PC-3 (cell line): Measurements from ENCODE around the gene C1orf210. TPM values are rescaled to one million over a fixed set of nuclear protein-coding genes. Genes with fewer than 3 reads are reported as not detected.

Experiments
- ATAC-seq: fragments of 200-7000 bp; cut with Tn5 transposase; 2 replicates; pipeline ENCODE4 v1.9.1; 2020; ENCODE audit warnings: mild to moderate bottlenecking, moderate library complexity
- BruUV-seq: library from RNA; stranded (reverse); fragments of 400-500 nt; replicated peaks from 2 replicates; lab custom pipeline; 2021; lab: Mats Ljungman, UMichigan
- CTCF ChIA-PET: fragments of 300-600 bp; sonication (Branson Sonifier 250); formaldehyde crosslinking; loops from one replicate; lab custom pipeline; 2022; ENCODE audit warnings: antibody characterized with exemption; lab: Charles Lee
- POLR2A ChIA-PET: fragments of 300-600 bp; sonication (Branson Sonifier 250); formaldehyde crosslinking; loops from one replicate; lab custom pipeline; 2022; ENCODE audit warnings: antibody characterized with exemption; ENCODE audit not compliant: unreplicated experiment; lab: Charles Lee
- DNase-seq: peaks from one replicate; pipeline ENCODE4 v3.0.0-alpha.2; 2015
- H2AFZ ChIP-seq: fragments of 300-600 bp; sonication (generic); 2 replicates; pipeline ENCODE4 v1.6.0; 2016; ENCODE audit warnings: antibody characterized with exemption, low read length
- H3F3A ChIP-seq: fragments of 300-600 bp; sonication (generic); one replicate; pipeline ENCODE4 v1.6.0; 2017; ENCODE audit warnings: antibody characterized with exemption, low read length, control low read depth, mild to moderate bottlenecking; ENCODE audit not compliant: unreplicated experiment
- H3K27ac ChIP-seq: fragments of 300-600 bp; sonication (generic); 2 replicates; pipeline ENCODE4 v1.5.1; 2016; ENCODE audit warnings: mild to moderate bottlenecking, low read length
- H3K27me3 ChIP-seq: fragments of 300-600 bp; sonication (generic); 2 replicates; pipeline ENCODE4 v1.6.1; 2016; ENCODE audit warnings: low read length, mixed read lengths
- H3K36me3 ChIP-seq: fragments of 300-600 bp; sonication (generic); 2 replicates; pipeline ENCODE4 v1.6.1; 2016; ENCODE audit warnings: low read depth, mixed run types, low read length, mixed read lengths
- H3K4me1 ChIP-seq: fragments of 300-600 bp; sonication (generic); 2 replicates; pipeline ENCODE4 v1.5.1; 2016; ENCODE audit warnings: low read length; ENCODE audit not compliant: insufficient read depth
- H3K4me2 ChIP-seq: fragments of 300-600 bp; sonication (generic); 2 replicates; pipeline ENCODE4 v1.6.0; 2016; ENCODE audit warnings: low read length
- H3K4me3 ChIP-seq: fragments of 300-600 bp; sonication (generic); 2 replicates; pipeline ENCODE4 v1.5.1; 2016; ENCODE audit warnings: mild to moderate bottlenecking, low read length, mixed read lengths
- H3K79me2 ChIP-seq: fragments of 300-600 bp; sonication (generic); 2 replicates; pipeline ENCODE4 v1.6.1; 2017; ENCODE audit warnings: low read length, mixed read lengths
- H3K9ac ChIP-seq: fragments of 300-600 bp; sonication (generic); 2 replicates; pipeline ENCODE4 v1.6.0; 2016; ENCODE audit warnings: mild to moderate bottlenecking, low read length
- H3K9me2 ChIP-seq: fragments of 300-600 bp; sonication (generic); replicated peaks from 2 replicates; pipeline ENCODE4 v1.6.1; 2016; ENCODE audit warnings: mixed run types, low read length, mixed read lengths
- H3K9me3 ChIP-seq: fragments of 300-600 bp; sonication (generic); 2 replicates; pipeline ENCODE4 v1.6.1; 2016; ENCODE audit warnings: low read length, mixed read lengths
- H4K20me1 ChIP-seq: fragments of 300-600 bp; sonication (generic); 2 replicates; pipeline ENCODE4 v1.6.1; 2016; ENCODE audit warnings: low read length, mixed read lengths
- CTCF ChIP-seq: fragments of 300-600 bp; sonication (generic); conservative IDR thresholded peaks from 2 replicates; pipeline ENCODE4 v1.5.1; 2017; ENCODE audit warnings: antibody characterized with exemption, low read depth, mild to moderate bottlenecking, low read length
- EZH2 ChIP-seq: fragments of 300-600 bp; sonication (generic); IDR thresholded peaks from one replicate; pipeline ENCODE4 v1.6.1; 2017; ENCODE audit warnings: antibody characterized with exemption, mild to moderate bottlenecking, low read length; ENCODE audit not compliant: unreplicated experiment
- EZH2phosphoT487 ChIP-seq: fragments of 300-600 bp; sonication (generic); IDR thresholded peaks from 2 replicates; pipeline ENCODE4 v1.6.1; 2018; ENCODE audit warnings: mild to moderate bottlenecking, antibody characterized with exemption, low read length, borderline replicate concordance
- intact Hi-C: fragments of 100-400 bp; cut with micrococcal nuclease; formaldehyde crosslinking; loops from 2 replicates; pipeline ENCODE4 v1.9.0; 2023
- total RNA-seq: library from RNA; depleted of rRNA; stranded (reverse); fragments of >200 nt; gene quantifications from 2 replicates; pipeline ENCODE4 v1.2.3, GENCODE V29; 2014

C1orf210 gene
- total RNA-seq, 1 experiment from 2014 or later = 17.8 TPM

- H3K36me3 ChIP-seq = no peaks in the 10 kb centered on the region
- H3F3A ChIP-seq = no peaks in the 10 kb centered on the region
- ChIA-PET CTCF (no interaction called here), POLR2A (no interaction called here)
- no peak for TF ChIP-seq CTCF
- TF ChIP-seq EZH2 = no peak
- TF ChIP-seq EZH2phosphoT487 = no peak
- no TSS peak for BruUV-seq
- no peak overlapping the region for H3K4me2 ChIP-seq
- DNase-seq (no peak), ATAC-seq (no peak)
- H2AFZ ChIP-seq = no peak overlapping the region
- H3K9me2 ChIP-seq = no peaks in the 10 kb centered on the region
- H3K27me3 ChIP-seq = no peaks in the 10 kb centered on the region
- no peak overlapping the region for H3K27ac ChIP-seq
- H3K4me3 ChIP-seq = no peak overlapping the region
- no peak overlapping the region for H3K9ac ChIP-seq
- H3K79me2 ChIP-seq = no peaks in the 10 kb centered on the region
- no peaks in the 10 kb centered on the region for H4K20me1 ChIP-seq
- peaks cover 28% of the 10 kb centered on the region for H3K4me1 ChIP-seq
- intact Hi-C loops = no loop called here
- no peaks in the 10 kb centered on the region for H3K9me3 ChIP-seq
Observed at GRCh38 chr1:43237121-43237520, 48.3 kb downstream of the C1orf210 start.

GRCh38 chr1:43235451-43236121, 49.8 kb downstream of the C1orf210 start:
- ChIA-PET CTCF (no interaction called here), POLR2A (interaction anchor here (0.5 kb wide), 1 partner anchor 146 kb away, joined by 12 read pairs; no protein-coding TSS in a partner anchor)
- peak; percentile 73 for ATAC-seq
- Histone ChIP-seq H2AFZ (peak overlapping the region; percentile 5; the same call in 1 of the 2 replicates), H3K9me2 (no peaks in the 10 kb centered on the region), H3F3A (no peaks in the 10 kb centered on the region), H4K20me1 (no peaks in the 10 kb centered on the region), H3K4me3 (no peak overlapping the region), H3K4me2 (no peak overlapping the region), H3K27me3 (no peaks in the 10 kb centered on the region), H3K4me1 (peaks cover 24% of the 10 kb centered on the region), H3K27ac (no peak overlapping the region), H3K9me3 (no peaks in the 10 kb centered on the region), H3K79me2 (no peaks in the 10 kb centered on the region), H3K9ac (no peak overlapping the region), H3K36me3 (no peaks in the 10 kb centered on the region)
- BruUV-seq = no TSS peak
- intact Hi-C loops = no loop called here
- TF ChIP-seq CTCF (no peak), EZH2 (no peak), EZH2phosphoT487 (no peak)
- peak; percentile 21 for DNase-seq

GRCh38 chr1:43235040-43235439, 50.3 kb downstream of the C1orf210 start:
- CTCF ChIA-PET = no interaction called here
- Histone ChIP-seq H3K4me2 (no peak overlapping the region), H2AFZ (no peak overlapping the region), H3K9me3 (no peaks in the 10 kb centered on the region), H3K4me1 (peaks cover 24% of the 10 kb centered on the region), H3K9ac (no peak overlapping the region), H4K20me1 (no peaks in the 10 kb centered on the region), H3K36me3 (no peaks in the 10 kb centered on the region), H3K9me2 (no peaks in the 10 kb centered on the region), H3K27ac (no peak overlapping the region), H3F3A (no peaks in the 10 kb centered on the region), H3K79me2 (no peaks in the 10 kb centered on the region), H3K27me3 (no peaks in the 10 kb centered on the region), H3K4me3 (no peak overlapping the region)
- DNase-seq (no peak), ATAC-seq (no peak)
- no TSS peak for BruUV-seq
- TF ChIP-seq EZH2 (no peak), CTCF (no peak), EZH2phosphoT487 (no peak)
- POLR2A ChIA-PET = interaction anchor here (0.5 kb wide), 1 partner anchor 147 kb away, joined by 12 read pairs; no protein-coding TSS in a partner anchor
- intact Hi-C loops = no loop called here
